B cell (primary cell): Measurements from ENCODE around the gene TNRC6A.

Experiments
- EZH2 ChIP-seq: IDR thresholded peaks from 2 replicates; pipeline ENCODE4 v1.6.1; 2012; ENCODE audit warnings: borderline replicate concordance, low read depth, mild to moderate bottlenecking, moderate library complexity, low read length; ENCODE audit not compliant: insufficient read depth, poor library complexity, severe bottlenecking
- TF ChIP-seq, protein P1 (sequence below): fragments of 200-600 bp; IDR thresholded peaks from one replicate; pipeline ENCODE4 v1.8.0; 2022; ENCODE audit warnings: antibody characterized with exemption, mild to moderate bottlenecking

GRCh38 chr16:24833352-24833751 is 103.9 kb downstream of the TNRC6A start:
- TF ChIP-seq, protein P1, sequence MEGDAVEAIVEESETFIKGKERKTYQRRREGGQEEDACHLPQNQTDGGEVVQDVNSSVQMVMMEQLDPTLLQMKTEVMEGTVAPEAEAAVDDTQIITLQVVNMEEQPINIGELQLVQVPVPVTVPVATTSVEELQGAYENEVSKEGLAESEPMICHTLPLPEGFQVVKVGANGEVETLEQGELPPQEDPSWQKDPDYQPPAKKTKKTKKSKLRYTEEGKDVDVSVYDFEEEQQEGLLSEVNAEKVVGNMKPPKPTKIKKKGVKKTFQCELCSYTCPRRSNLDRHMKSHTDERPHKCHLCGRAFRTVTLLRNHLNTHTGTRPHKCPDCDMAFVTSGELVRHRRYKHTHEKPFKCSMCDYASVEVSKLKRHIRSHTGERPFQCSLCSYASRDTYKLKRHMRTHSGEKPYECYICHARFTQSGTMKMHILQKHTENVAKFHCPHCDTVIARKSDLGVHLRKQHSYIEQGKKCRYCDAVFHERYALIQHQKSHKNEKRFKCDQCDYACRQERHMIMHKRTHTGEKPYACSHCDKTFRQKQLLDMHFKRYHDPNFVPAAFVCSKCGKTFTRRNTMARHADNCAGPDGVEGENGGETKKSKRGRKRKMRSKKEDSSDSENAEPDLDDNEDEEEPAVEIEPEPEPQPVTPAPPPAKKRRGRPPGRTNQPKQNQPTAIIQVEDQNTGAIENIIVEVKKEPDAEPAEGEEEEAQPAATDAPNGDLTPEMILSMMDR = no peak
- no peak for TF ChIP-seq EZH2
